DMS53 treated with DMSO at 0.1 percent for 48 hours (cell line): ENCODE data around the gene CUX1.

ENCODE experiments used
- DNase-seq: peaks from one replicate; lab custom pipeline; 2025; ENCODE audit not compliant: unreplicated experiment; lab: John Stamatoyannopoulos, UW

CUX1 gene

DNA sequence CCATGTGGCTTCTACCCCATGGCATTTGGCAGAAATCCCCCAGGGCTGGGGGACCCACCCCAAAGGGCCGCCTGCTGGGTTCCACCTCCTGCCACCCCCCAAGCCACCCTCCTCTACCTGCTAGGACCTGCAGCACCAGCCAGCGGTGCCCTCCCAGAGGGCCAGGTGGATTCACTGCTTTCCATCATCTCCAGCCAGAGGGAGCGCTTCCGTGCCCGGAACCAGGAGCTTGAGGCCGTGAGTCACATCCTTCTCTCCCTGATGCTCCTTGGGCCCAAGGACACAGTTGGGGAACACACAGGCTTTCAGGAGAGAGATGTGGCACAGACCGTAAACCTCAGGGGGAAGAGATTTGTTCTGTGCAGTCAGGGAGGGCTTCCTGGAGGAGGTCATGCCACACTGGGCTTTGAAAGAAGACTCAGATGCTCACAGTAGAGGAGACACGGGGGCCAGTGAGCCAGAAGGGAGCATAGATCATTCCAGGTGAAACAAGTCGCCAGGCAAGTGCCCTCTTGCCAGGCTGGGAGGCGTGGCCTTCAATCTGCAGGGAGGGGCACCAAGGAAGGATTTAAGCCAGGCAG, 457.8 kb downstream of the CUX1 start:
- DNase-seq: no peak

DNA sequence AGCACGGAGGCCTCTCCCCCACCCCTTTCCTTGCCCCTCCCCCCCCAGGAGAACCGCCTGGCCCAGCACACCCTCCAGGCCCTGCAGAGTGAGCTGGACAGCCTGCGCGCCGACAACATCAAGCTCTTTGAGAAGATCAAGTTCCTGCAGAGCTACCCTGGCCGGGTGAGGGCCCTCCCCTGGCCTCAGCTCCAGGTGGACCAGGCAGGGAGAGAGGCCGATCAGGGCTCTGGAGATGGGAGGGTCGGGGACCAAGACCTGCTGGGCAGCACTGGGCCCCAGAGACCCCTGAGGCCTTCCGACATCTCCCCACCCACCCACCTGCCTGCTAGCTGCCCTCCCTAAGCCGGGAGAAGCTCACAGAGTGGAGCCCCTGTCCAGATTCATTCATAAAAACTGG, 460.5 kb downstream of the CUX1 start:
- no peak for DNase-seq

DNA sequence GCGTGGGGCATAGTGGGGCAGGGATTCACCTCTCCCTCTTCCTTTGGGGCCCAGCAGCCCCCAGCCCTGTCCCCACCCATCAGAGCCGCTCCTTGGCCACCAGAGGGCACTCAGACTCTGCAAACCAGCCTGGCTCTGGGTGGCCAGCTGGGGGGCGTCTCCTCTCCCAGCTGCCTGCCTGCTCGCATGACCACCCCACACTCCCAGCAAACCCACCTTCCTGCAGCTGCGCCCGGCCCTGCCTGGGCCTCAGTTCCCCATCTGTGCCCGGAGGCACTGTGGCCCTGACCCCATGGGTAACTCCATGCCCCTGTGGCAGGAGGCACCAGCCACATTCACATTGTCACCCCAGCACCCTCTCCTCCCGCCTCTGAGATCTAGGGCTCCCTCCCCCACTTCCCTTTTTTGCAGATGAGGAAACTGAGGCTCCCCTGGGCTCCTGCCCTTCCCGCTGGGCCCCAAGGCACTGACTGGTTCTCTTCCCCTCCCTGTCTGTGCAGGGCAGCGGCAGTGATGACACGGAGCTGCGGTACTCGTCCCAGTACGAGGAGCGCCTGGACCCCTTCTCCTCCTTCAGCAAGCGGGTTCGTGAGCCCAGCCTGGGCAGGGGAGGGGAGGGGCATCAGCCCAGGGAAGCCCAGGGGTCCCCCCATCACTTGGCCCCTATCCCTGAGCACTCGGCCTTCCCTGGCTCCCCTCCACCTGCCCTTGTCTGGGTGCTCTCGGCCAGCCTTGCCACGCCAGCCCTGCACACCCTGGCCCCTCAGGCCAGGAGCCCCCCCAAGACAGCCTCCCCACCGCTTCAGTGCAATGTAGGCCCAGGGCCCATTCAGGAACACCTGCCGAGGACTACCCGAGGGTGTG, 462.3 kb downstream of the CUX1 start:
- peak; percentile 44 for DNase-seq

DNA sequence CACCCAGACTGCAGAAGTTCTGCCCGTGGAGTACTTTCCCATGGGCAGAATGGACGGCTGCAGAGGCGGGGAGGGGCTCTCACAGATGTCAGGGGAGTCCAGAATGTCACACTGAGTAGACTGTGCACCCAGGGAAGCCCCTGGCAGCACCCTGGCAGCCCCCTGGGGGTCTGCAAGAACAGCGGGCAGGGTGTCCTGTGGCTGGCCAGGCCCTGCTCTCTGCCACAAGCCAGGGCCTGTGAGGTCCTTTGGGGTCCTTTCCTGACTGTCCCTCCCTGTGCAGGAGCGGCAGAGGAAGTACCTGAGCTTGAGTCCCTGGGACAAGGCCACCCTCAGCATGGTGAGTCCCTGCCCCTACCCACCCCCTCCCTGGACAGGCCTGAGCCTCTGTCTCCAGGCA, 463.1 kb downstream of the CUX1 start:
- DNase-seq: no peak

DNA sequence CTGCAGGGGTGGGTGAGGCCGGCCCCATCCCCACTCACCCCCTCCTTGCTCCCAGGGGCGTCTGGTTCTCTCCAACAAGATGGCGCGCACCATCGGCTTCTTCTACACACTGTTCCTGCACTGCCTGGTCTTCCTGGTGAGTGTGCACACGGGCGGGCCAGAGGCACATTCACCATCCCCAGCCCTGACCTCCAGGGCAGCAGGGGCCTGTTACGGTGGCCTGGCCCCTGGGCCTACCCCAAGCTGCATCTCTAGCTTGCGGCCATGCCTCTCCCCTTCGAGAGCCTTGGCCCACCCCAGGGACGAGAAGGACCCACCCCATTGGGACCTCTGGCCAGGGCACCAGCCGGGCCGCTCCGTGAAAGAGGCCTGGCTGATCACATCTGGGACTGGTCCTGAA, 464.4 kb downstream of the CUX1 start:
- DNase-seq: no peak

DNA sequence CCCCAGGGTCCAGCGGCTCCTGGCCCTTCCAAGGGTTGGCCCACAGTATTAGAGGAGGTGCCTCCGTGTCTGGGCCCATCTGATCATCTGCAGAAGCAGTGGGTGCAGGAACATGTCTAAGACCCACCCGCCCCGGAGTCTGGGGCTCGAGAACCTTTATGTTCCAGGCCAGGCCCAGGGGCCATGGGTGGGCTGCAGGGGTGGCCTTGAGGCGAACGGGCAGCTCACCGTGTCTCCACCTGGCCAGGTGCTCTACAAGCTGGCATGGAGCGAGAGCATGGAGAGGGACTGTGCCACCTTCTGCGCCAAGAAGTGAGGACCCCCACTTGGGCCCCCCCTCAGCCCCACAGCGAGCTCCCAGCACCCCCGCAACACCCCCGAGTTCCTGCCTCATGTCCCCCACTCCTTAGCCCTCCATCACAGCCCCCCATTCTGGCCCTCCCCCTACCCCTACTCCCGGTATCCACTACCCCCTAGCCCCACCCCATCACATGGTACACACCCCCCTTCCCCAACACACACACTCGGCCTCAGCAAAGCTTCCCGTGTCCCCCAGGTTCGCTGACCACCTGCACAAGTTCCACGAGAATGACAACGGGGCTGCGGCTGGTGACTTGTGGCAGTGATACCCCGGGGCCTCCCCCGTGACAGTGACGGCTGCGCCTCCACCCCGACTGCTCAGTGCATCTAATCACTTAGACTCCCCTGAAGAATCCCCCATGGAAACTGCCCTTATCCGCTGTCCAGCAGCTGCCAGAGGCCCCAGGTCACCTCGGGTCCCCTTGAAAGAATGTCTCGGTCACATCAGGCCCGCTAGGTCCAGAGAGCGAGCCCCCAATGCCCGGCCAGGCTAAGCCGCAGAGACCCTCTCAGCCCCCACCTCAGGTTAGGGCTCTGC, 465.3 kb downstream of the CUX1 start:
- DNase-seq: no peak

DNA sequence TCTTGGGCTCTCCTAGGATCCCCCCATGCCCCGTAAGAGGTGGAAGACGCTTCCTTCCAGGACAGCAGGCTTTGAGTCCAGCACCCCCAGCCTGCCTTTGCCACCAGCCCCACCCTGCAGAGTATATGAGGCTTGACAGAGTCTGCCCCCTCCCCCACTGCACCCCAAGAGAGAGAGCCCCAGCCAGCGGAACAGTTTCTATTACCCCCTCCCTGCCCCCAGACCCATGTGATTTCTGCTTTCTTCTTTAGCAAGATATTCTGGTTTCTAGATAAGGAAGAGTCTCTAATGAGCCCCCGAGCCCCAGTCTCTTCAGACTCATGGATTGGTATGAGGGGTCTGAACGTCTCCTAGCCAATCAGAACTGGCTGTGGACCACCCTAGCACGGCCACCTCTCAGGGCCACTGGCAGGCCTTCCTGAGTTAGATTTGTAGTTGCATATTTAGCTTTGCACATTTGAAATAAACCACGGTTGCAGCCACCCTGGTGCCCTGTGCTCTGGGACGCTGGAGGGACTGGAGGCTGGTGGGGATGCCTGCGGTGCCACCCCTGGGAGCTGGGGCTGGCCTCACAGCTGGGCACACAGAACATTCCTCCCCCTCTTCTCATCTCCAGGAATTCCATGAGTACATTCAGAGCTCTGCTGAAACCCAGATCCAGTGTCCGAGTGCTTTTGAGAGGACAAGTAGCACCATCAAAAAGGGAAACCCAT, 466.2 kb downstream of the CUX1 start:
- DNase-seq: no peak

DNA sequence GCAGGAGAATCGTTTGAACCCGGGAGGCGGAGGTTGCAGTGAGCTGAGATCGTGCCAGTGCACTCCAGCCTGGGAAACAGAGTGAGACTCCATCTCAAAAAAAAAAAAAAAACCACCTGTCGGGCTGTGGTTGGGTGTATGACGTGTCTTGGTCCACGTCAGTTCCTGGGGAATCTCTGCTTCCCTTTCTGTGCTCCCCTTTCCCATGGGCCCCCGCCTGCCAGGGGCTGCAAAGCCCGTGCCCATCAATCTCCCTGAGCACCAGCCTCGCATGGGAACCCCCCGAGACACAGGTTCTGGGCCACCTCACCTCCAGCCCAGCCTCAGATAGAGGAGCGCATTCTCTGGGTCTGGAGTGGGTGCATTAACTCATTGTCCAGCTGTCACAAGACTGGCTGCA, 467.0 kb downstream of the CUX1 start:
- peak; percentile 39 for DNase-seq

DNA sequence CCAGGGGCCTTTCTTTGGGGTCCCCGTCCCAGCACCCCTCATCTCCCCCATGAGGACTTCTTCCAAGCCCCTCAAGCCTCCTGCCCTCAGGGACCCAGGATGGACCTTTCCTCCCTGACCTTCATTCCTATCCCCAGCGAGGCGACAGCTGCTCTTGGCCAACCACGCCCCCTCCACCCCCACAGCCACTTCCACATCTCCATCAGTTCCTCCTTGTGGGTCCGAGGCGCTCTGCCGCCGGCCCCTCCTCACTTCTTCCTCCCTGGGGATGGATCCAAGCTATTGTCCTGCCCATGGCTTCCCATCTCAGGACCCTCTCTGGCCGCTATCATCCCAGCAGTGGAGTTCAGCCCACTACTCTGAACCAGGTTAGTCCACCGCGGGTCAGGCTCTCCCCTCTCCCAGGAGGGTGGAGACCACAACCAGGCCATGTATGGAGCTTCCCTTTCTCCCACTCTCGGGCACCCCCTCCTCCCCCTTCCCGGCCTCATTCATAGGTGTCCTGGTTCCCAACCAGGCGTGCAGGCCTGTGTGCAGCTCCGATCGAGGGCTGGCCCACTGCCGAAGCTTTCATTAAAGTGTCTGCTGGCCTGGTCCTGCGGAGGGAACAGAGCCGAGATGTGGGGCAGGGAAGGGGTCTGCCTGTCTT, 467.6 kb downstream of the CUX1 start:
- peak; percentile 39 for DNase-seq

DNA sequence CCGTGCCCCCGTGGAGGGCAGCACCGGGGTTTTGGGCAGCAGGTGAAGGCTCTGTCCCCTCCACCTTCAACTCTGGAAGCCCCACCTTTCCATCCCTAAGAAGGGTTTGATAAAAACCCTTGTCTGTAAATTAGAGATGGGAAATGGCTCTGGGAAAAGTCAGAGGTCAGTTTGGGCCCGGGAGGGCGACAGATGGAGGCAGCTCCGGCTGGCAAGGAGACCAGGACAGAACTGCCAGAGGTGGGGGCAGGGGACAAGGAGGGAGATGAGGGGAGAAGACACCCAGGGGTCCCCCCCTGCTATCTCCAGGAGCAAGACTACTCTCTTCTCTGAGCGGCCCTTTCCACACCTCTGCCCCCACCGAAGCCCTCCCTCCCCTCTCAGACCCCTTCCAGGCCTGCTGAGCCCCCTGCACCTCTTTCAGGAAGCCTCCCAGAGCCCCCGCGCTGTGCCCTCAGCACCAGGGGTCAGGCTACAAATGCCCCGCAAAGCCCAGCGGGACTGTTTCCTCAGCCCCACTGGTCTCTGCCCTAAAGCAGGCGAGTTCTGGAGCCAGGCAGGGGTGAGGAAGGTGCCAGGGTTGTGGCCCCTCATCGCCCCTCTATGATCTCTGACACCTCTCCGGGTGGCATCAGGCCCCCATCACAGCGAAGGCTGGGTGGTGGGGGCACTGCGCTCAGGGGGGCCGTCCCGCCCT, 468.3 kb downstream of the CUX1 start:
- peak; percentile 29 for DNase-seq

DNA sequence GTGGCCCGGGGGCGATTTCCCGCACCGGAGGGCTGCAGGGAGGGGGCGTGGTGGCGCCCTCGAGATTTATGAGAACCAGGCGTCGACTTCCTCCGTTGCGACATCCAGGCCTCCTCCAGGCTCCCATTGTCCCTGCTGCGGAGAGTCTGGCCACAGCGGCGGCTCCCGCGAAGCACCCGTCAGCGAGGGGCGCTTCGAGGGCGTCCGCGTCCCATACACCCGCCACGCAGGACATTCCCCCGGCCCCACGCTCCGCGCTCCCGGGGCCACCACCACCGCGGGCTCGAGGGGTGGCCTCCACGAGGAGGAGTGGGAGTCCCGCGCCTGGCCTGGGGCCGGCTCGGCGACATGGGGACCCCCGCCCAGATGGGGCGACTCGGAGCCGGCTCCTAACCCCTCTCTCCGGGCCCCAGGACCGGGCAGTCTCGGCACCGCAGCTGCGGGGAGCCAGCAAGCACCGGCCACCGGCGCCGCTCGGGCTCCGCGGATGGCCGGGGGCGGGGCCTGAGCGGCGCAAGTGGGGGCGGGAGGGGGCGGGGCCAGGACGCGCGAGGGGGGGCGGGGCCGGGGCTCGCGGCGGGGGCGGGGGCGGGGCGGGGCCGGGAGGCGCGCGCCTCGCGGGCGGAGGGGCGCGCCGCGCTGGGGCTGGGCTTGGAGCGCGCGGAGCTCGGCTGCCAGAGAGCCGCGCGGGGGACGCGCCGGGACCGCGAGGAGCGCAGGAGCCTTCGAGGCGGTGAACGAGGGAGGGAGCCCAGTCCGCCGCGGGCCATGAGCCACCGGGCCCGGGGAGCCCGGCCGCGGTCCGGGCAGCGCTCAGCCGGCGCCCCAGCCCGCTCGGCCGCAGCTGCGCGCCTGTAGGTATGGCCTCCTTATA, 469.0 kb downstream of the CUX1 start, which contains the start of gene SH2B2:
SH2B2 (plus strand) TSS at position 632 of the 874 bp plus-strand sequence. CDS start 13,683 bp downstream, outside the sequence.
- peak; percentile 49 for DNase-seq

DNA sequence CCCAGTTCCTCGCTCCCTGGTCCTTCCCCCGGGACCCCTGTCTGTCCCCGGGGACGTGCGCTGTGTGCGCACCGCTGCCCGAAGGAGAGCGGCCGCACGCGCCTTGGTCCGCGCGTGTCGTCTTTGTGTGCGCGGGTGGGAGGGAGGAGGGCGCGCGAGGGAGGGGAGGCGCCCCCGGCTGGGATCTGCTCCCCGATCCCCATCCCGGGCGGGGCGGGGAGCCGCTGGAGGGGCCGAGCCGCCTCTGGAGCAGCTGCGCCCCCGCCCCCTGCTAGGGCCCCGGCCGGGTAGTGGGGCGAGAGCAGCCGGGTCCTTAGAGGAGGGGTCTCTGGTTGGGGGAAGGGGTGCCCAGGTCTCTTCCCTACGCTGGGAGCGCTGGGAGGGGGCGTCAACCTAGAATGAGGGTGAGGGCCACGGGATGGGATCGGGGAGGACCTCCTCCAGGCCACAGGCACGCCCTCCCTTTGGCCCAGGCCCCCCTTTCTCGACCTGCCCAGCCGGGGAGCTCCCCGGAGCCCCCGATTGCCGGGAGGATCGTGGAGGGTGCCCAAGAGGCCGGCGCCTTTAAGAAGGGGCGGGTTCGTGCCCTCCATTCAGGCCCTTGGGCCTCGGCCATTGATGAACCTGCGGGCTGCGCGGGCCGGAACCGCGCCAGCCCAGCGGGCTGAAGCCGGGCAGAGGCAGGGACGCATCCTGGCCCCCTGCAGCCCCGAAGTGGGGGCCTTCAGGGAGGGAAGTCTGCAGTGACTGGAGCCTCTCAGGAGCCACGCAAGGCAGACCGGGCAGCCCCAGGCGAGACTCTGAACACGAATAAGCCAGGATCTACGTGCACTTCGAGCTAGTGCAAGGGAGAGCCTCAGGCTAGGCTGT, 469.9 kb downstream of the CUX1 start:
- peak; percentile 25 for DNase-seq

DNA sequence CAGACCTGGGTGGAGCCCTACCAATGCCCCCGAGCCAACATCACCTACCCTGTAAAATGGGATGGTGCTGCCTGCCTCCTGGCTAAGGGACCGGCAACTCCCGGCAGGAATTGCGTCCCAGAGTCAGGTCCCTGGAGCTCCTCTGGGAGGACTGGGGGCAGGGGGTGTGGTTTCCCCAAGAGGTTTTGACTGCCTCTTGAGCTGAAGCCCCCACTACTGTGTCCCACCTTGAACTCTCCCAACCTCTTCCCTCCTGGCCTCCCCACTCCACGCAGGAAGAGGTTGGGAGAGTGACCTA, 470.5 kb downstream of the CUX1 start:
- DNase-seq: no peak

DNA sequence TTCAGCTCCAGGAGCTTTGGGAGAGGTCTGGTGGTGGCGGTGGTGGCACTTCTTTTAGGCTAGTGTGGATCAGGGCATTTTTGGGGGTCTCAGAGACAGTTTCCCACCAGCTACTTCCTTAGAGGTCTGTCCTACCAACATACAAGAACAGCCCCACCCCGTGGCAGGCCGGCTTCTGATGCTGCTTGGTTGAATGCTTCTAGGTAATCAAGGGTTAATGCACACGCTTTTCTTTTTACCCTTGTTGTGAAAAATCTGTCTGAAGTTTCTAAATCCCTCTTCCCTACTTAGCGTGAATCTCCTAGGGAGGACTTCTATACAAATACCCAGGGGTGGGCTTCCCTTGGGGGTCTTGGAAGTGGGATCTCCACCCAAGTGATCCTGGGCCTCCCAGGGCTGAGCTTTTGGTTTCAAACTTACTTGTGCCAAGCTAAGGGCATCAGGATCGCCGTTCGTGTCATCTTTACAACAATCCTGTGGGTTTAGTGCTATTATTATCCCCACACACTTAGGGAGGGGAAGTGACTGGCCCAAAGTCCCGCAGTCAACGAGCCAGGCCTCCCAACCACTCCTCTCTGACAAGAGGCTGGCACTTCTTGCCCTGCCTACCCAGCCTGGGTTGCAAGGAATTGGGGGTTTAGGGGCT, 471.0 kb downstream of the CUX1 start:
- no peak for DNase-seq

DNA sequence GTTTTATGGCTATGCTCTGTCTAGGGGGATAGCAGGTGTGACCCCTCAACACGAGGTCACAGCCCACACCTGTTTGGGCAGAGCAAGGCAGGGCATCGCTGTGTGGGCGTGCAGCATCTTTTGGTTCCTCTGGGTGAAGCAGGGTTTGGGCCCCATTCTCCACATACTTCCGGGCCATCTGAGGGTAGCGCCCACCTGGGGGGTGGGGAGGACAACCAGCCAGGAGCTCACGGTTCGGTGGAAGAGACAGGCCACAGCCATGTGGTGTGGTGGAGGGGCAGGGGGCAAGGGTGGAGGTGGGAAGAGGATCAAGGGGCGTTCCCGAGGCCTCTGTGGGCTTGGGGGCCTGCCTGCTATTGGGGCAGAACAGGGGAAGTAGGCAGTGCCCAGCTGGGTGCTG, 471.6 kb downstream of the CUX1 start:
- DNase-seq: no peak

DNA sequence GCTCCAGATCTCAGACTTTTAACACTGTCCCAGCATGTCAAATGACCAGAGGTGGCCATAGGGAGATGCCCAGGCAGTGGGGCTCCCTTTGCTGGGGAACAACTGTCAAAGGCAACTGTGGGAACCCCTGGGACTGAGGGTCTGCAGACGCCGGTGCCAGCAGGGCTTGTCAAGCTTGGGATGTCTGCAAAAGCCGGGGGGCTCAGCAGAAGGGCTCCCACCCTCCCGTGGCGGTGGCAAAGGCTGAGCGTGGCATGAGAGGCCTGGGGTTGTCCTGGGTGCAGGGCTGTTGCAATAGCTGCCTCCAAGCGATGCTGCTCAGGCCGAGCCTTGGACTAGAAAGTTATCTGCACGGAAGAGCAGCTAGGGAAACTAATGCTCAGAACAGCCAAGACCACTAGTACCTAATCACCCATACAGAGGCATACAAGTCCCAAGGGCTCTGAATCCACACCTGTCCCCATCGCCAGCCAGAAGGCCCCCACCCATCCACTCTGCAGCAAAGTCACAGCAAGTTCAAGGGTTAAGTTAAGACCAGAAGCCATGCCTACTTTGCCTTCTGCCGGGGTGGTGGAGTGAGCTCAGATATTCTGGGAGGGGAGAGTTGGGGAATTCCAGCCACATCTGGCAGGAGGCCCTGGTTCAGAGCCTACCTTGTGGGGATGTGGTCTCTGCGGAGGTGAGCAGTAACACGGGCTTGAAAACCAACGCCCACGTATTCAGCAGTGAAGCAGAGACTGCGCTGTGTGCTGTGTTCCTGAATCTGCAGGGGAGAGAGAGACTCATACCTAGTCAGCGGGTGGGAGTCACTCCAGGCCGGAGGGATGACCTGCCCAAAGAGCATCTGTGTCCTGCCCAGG, 473.9 kb downstream of the CUX1 start:
- no peak for DNase-seq

DNA sequence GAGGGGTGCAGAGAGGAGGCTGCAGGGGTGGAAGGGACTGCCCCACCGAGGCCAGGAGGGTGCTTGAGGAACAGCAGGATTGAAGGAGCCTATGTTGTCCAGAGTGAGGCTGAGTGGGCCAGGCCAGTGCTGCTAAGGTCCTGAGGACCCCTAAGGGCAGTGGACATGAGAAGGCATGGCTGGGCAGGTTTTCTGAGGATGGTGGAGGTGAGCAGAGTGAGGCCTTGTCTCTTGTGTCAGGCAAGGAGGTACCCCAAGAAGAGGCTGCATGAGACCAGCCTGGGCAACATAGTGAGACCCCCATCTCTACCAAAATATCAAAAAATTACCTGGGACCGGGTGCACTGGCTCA, 474.5 kb downstream of the CUX1 start:
- DNase-seq: no peak
